T-helper 22 cell (primary cell): Measurements from ENCODE around the gene SAMD15.
A peak's percentile ranks its signal among the peaks of the same experiment; 100 is the strongest.
"Not testable (repeated sequence)": the region's sequence is repeated elsewhere in the genome, so short reads cannot be mapped to it uniquely, and the experiment has no call there.

Experiments
- DNase-seq: peaks from one replicate; pipeline ENCODE4 v3.0.0-alpha.2; 2020; ENCODE audit warnings: low read depth

SAMD15 gene

DNA sequence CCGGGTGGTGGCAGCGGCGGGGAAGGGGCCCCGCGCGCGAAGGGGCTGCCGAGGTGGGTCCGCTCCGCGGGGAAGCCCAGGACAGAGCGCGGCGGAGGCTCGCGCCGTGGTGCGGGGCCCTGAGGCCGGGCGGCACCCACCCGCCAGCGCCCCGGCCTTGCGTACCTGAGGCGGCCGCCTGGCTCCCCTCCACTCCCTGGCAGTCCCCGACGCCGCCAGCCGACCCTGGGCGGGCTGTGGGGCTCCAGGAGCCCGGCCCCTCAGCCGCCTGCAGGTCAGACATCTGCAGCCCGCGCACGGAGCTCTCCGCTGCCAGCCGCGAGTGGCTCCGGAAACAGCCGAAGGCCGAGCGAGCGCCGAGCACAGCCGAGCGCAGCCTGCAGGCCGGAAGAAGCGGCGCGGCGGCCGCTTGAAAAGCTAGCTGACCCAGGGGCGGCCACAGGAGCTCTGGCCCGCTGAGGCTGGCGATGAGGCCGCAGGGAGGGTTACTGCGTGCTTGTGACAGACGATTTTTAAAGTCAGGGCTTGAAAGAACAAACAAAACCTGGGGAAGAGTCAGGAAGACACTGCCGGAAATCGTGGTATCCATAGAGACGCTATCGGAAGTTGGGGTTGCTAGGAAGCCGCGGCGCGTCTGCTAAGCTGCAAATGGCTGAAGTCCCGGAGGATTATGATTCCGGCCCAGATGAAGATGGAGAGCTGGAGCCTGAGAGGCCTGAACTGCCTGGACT, at the start of gene SAMD15, which contains the start of gene TMED8:
TSS of gene SAMD15 (plus strand) at position 609 of the 731 bp plus-strand sequence. CDS start at position 649, 40 bp downstream.
TSS of gene TMED8 (minus strand) at position 324 of the 731 bp plus-strand sequence. CDS start at position 283, 41 bp downstream.
- DNase-seq = peak; percentile 75

GRCh38 chr14:77329872-77330271, 47.3 kb upstream of the SAMD15 start:
- DNase-seq = no peak

DNA sequence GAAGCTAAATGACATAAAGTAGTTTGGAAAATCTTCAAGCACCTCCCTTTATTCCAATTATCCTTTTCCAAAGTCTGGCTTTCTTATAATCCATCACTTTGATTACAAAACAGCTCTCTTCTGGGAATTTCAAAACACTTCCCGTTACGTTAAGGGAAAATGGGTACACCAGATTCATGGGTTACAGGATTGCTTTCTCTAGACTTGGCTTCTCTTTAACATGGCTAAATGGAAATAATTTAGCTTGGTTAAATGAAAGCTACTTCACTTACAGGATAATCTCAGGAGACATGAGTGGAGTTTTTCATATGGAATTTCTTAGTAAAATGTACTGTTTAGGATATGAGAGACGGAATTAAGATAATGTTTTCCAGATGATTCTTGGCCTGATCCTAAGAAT, 41.6 kb upstream of the SAMD15 start:
- no peak for DNase-seq

GRCh38 chr14:77337255-77337654, 39.9 kb upstream of the SAMD15 start:
- not testable (repeated sequence) for DNase-seq

DNA sequence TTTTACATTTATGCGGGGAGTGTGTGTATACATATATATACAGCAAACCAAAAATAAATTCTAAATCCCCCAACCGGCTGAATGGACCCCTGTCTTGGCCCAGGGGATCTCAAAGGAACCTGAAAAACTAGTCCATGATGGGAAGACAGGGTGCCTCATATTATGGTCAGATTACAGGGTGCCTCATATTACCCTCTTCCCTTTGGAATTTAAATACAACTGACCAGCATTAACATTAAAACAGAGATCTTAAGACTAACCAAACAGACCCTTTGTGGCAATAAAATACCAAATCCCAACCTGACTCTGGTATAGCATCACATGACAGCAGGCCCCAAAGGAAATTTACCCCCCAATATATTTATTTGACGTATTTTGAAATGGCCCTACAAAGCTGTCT, 39.3 kb upstream of the SAMD15 start:
- DNase-seq = no peak

- no peak for DNase-seq
Measured at GRCh38 chr14:77338302-77338701, 38.9 kb upstream of the SAMD15 start.

DNA sequence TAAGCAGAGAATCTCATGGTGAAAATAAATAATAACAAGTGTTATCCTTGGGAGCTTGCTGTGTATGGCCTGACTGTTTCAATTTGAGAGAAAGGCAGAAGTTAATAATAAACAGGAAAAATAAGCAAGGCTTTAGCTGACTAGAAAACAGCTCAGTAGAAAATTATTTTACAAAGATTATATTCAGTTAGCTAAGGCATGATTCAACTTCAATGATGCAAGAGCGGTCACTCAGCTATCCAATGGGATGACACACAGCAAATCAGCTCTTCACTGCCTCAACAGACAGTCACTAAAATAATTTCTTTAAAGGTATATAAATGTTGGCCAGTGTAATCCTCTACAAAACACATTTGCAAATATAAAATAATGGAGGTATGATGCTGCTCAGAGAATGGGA, 37.8 kb upstream of the SAMD15 start:
- DNase-seq = no peak

- DNase-seq = no peak
Measured at GRCh38 chr14:77340389-77340788, 36.8 kb upstream of the SAMD15 start.

- DNase-seq = no peak
Measured at GRCh38 chr14:77342726-77343397, 34.3 kb upstream of the SAMD15 start.

DNA sequence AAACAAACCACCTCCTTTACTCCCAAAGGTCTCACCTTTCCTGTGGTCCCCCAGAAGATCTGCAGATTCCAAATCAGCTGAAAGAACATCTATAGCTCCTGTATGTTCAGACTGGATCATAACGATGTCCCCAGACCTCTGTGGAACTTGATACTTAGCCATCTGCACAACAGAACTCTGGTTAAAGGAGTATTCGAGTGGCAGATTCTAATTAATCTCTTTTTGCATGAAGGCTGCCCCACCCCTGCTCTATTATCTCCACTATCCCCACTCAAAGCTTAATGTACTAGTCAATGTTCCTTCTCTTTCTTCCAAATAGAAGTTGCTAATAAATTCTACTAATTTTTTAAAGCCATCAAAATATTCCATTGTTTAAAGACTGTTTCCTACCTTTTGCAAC, 33.5 kb upstream of the SAMD15 start:
- no peak for DNase-seq

DNA sequence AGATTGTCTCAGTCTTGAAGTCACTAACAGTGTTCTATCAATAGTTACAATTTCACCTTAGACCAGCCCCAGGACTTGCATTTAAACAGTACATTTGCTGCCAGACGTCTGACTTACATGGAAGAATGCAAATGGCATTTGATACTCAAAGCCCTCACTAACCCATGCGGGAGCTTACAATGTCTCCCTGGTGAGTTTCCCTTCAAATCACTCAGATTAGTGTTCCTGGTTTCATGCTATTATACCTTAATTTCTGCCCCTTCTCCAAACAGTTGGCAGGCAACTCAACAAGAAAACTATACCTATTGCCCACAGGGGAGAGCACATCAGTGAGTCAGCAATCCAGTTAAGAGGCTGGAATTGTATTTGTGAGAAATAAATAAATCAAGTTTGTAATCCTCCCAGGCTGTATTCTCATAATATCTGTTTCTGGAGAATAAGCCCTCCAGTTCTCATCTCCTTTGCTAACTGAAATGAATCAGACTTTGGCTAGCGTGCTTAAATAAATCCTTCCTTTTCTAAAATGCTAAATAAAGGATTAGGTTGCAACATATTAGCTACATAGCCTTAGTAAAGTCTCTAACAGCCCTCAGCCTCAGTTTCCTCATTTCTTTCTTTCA, 32.7 kb upstream of the SAMD15 start:
- DNase-seq = no peak

DNA sequence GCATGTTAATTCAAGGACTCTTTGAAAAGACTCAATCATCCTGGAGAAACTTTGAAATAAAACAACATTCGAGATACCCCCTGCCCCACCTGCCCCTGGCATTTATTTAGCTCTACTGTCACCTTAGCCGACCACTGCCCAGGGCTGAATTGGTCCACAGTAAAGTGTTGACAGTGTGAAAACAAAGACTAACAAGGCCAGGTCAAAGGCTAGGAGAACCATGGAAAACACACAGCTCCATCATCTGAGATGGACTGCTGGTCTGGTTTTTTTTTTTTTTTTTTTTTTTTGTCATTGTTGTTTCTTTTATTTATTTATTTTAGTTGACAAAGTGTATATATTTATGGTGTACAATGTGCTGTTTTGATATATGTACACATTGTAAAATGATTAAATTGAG, 30.7 kb upstream of the SAMD15 start:
- no peak for DNase-seq

DNA sequence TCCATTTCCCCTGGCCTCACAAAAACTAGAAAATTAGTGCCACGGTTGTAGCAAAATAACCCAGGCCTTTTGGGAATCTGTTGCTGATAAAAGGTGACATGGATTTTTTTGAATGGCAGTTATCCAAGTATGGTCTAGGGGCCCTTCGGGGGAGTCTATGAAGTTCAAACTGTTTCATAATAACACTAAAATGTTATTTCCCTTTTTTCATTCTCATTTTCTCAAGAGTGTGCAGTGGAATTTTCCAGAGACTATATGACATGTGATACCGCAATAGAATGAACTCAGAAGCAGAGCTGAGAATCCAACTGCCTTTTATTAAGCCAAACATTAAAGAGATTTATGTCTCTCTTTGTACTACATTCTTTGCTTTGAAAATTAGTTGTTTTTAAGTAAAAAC, 29.4 kb upstream of the SAMD15 start:
- no peak for DNase-seq

DNA sequence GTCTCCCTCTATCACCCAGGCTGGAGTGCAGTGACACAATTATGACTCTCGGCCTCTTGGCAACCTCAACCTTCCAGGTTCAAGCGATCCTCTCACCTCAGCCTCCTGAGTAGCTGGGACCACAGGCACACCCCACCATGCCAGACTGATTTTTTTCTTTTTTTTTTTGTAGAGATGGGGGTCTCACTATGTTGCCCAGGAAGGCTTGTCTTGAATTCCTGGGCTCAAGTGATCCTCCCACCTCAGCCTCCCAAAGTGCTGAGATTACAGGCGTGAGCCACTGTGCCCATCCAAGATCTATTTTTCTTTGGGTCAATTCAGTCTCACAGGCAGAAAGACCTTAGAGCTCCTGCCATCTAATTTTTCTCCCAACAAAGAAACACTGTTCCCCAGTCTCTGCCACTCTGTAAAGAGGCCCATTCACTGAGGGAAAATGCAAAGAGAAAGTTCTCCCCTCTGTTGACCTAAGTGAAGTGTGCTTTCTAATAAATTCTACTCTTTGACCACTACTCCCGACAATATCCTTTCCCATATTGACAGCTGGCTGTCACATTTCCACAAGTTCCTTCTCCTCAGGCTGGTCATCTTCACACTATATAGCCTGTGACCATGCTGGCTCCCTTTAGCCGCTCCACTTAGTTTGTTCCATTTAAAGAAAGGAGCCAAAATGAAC, 23.6 kb upstream of the SAMD15 start:
- DNase-seq = no peak

DNA sequence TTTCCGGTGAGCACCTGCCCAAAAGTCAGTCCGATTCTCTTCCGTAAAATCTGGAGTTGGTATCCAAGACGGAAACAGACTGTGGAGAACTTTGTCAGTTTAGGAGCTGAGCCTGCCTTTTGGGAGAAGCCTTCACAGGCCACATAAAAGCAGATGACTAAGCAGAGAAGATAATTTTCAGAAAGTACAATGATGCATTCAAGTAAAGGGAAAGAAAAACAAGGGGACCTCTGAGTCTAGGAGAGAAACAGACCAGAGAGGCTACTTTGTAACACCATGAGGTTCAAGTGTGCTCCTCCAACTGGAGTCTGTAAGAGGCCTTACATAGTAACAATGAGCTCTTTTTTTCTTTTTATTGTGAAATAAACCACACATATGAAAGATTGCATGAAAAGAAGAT, 21.4 kb upstream of the SAMD15 start:
- DNase-seq = no peak

DNA sequence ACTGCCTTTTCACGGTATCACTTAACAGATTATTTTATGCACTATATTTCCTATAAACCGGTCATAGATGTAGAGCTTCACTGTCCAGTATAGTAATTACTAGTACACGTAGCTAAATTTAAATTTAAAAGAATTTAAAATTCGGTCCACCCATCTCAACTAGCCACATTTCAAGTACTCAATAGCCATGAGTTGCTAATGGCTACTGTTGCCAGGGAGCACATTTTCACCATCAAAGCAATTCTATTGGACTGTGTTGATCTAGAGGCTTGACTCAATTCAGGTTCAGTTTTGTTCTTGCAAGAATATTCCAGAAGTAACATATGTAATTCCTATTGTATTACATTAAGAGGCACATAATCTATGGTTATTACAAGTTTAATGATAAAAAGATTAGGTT, 20.3 kb upstream of the SAMD15 start:
- no peak for DNase-seq

GRCh38 chr14:77359626-77360025, 17.6 kb upstream of the SAMD15 start:
- DNase-seq = no peak

GRCh38 chr14:77364146-77364545, 13.0 kb upstream of the SAMD15 start:
- DNase-seq = no peak

DNA sequence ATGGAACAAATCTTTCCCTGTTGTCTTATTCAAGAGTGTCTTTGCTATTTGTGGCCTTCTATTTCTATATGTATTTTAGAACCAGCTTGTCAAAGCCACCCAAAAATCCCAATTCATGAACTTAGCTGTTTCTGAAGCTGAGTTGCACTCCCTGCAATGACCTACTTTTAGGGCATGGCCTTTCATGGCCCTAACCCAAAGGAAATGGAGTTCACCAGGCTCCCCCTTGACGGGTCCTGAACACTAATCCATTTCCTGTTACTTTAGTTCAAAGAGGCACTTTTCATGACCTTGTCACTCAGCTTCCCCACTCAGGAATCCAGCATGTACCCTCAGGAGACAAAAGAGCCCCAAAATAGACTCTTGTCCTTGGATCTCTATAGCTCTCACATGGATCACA, 7.9 kb upstream of the SAMD15 start:
- peak; percentile 4 for DNase-seq

DNA sequence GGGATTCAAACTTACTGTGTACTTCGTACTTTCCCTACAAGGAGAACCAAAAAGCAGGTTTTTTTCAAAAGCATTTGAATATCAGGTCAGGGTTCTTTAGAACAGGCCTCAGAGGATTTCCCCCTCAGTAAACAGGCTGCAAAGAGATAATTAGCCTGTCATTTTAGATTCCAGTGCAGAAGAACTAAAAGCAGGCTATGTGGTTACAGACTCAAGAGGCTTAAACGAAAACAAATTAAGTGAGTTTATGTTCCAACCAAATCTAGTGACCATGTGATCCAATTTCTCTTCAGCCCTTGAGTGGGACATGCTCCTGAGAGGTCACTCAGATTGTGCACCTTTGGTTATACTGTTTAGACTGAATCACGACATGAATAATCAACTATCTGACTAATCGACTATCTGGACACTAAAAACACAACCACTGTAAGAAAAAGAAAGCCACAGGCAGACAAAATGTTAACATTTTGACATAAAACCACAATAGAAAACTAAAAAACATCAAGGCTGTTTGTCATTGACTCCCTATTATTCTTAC, 4.8 kb upstream of the SAMD15 start:
- DNase-seq = no peak

DNA sequence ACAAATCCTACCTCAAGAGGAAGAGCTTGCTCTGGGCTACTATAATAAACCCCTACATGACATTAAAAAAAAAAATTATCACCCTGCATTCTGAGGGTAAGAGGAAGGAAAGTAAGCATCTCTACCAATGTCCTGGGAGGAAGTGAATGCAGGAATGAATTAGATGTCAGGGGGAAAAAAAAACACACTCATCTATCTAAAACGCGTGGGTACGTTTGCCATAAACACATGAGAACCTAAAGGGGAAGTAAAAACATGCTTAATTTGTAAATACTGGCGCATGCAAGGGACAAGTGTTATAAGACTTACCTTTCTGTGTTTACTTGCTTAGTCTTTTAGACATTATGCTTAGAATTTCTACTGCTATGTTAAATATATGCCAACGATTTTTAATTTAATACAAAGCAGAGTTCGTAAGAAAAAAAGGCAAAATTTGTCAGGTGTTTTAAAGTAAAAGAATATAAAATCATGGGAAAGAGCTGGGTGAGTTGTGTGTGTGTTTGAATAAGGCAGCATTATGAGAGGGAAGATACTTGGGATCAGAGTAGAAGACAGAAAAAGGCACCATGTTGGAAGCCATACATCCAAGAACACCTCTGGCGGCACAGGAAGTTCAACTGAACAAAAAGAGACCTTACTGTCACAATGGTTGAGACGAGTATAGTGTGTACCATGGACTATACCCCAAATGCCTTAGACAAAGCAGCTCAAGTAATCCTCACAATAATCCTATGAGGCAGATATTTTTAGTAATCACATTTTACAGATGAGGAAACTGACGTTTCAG, 1.8 kb upstream of the SAMD15 start:
- no peak for DNase-seq
